Adrenal gland (tissue), 12 donors: Measurements from ENCODE around the gene CES2. TPM values are rescaled to one million over a fixed set of nuclear protein-coding genes. Genes with fewer than 3 reads are reported as not detected.

Experiments
- DNase-seq, 7 donors: peaks; one replicate each; pipeline ENCODE4 v3.0.0-alpha.2; 2019 to 2020
- H3K27ac ChIP-seq, 5 donors: fragments of 200-600 bp; sonication (generic) in 4 of 5; 1 replicate in 3 of 5; 2 replicates in 2 of 5; pipeline versions ENCODE4 v1.5.1 to v1.8.0; 2016 to 2020; ENCODE audit warnings: mild to moderate bottlenecking in 1 of 5
- H3K27me3 ChIP-seq: fragments of 200-600 bp; 2 replicates; pipeline ENCODE4 v1.8.0; 2021
- H3K36me3 ChIP-seq, 2 donors: fragments of 200-600 bp; replicated peaks in 1 of 2; 1 replicate in 1 of 2; 2 replicates in 1 of 2; pipeline versions ENCODE4 v1.5.1 to v1.8.0; 2018 to 2022
- H3K4me1 ChIP-seq, 2 donors: fragments of 200-600 bp; replicated peaks in 1 of 2; 1 replicate in 1 of 2; 2 replicates in 1 of 2; pipeline versions ENCODE4 v1.5.1 to v1.8.0; 2018 to 2021
- H3K4me3 ChIP-seq, 4 donors: fragments of 200-600 bp; sonication (generic) in 3 of 4; one replicate each; pipeline ENCODE4 v1.5.1; 2016 to 2018
- H3K9me3 ChIP-seq, 3 donors: fragments of 200-600 bp; sonication (generic) in 1 of 3; replicated peaks in 1 of 3; 1 replicate in 2 of 3; 2 replicates in 1 of 3; pipeline versions ENCODE4 v1.5.1 to v1.8.0; 2016 to 2021
- CTCF ChIP-seq, 6 experiments: fragments of 450-650 bp in 4 of 6; fragments of 200-600 bp in 2 of 6; sonication (generic) in 1 of 6; IDR thresholded peaks; 1 replicate in 5 of 6; 2 replicates in 1 of 6; pipeline versions ENCODE4 v1.5.1 to v1.8.0; 2016 to 2021; ENCODE audit warnings: antibody characterized with exemption in 6 of 6, mild to moderate bottlenecking in 2 of 6, moderate library complexity in 1 of 6
- POLR2A ChIP-seq, 2 donors: fragments of 450-650 bp; IDR thresholded peaks; one replicate each; pipeline ENCODE4 v1.6.1; 2017; ENCODE audit warnings: antibody characterized with exemption in 2 of 2, mild to moderate bottlenecking in 2 of 2, moderate library complexity in 1 of 2
- WGBS, 4 donors: extraction: QIAGEN DNeasy Blood & Tissue Kit in 2 of 4; methylation state at CpG; one replicate each; pipeline versions ENCODE4 v1.1.5 to v1.1.7; 2013 to 2017; 5-methylcytosine and 5-hydroxymethylcytosine counted together
- intact Hi-C, 2 donors: fragments of 100-400 bp; cut with DNase I; formaldehyde crosslinking; loops; one replicate each; pipeline versions ENCODE4 v1.14.1 to v1.15.0; 2022 to 2023
- polyA plus RNA-seq, 3 donors: library from polyadenylated mRNA; stranded (reverse); fragments of 200-250 nt in 2 of 3; fragments of 350-450 nt in 1 of 3; fragmentation: Illumina TruSeq in 1 of 3; extraction: RNeasy Lipid Tissue Mini Kit (QIAGEN cat#74804) in 1 of 3; gene quantifications; one replicate each; pipeline ENCODE4 v1.2.3, GENCODE V29; 2013 to 2014
- total RNA-seq, 9 donors: library from RNA; depleted of rRNA in 4 of 9; stranded (reverse); fragments of >200 nt in 4 of 9; fragments of 120-200 nt in 1 of 9; fragmentation: NEBNext Ultra II Directional in 1 of 9; extraction: Animal tissue kit (Norgen Biotek cat#: 25700) in 1 of 9; gene quantifications; one replicate each; pipeline versions ENCODE4 v1.1.0 to v1.2.4, GENCODE V29; 2013 to 2023
- donor health status: healthy with polysubstance abuse.
- donor health status: Bipolar disorder and iron deficiency.
- donor health status: DM: yes; HTN: yes; CAD: no.
- donor health status: DM: no; HTN: no; CAD: no.
- donor health status: DM: no; HTN: no; CAD: no.
- donor health status: DM: yes; HTN: yes; CAD: no.

The CES2 gene
- total and polyA plus RNA-seq, 12 donors = 25.6 to 133 (median 85.3) TPM

- Histone ChIP-seq H3K36me3 (peaks cover 0 to 17% of the 10 kb centered on the region in 2 donors), H3K4me3 (no peak overlapping the region), H3K27ac (peak overlapping the region in 1 of 5 donors; percentile 52), H3K27me3 (no peaks in the 10 kb centered on the region), H3K9me3 (no peaks in the 10 kb centered on the region), H3K4me1 (peaks cover 0 to 12% of the 10 kb centered on the region in 2 donors)
- WGBS, 4 donors = 86 to 92% (median 90%) methylated on average over 6 of the region's 6 CpGs
- DNase-seq = peak in 1 of 7 donors; percentile 65
- no peak for TF ChIP-seq CTCF (IDR thresholded peaks at IDR 0.05)
- no peak for TF ChIP-seq POLR2A (IDR thresholded peaks at IDR 0.05)
- intact Hi-C loops = no loop called here
These were observed 46.4 kb upstream of the CES2 start for GRCh38 chr16:66888647-66889615.

GRCh38 chr16:66889622-66890021, 45.7 kb upstream of the CES2 start:
- Histone ChIP-seq H3K4me3 (no peak overlapping the region), H3K4me1 (peaks cover 0 to 12% of the 10 kb centered on the region in 2 donors), H3K27me3 (no peaks in the 10 kb centered on the region), H3K27ac (no peak overlapping the region), H3K9me3 (no peaks in the 10 kb centered on the region), H3K36me3 (peaks cover 0 to 10% of the 10 kb centered on the region in 2 donors)
- intact Hi-C loops = no loop called here
- TF ChIP-seq POLR2A (IDR thresholded peaks at IDR 0.05) (no peak), CTCF (IDR thresholded peaks at IDR 0.05) (no peak)
- DNase-seq = no peak
- 67 to 78% (median 71%) methylated on average over 4 of the region's 4 CpGs for WGBS, 4 donors

GRCh38 chr16:66890799-66891198, 44.5 kb upstream of the CES2 start:
- TF ChIP-seq POLR2A (IDR thresholded peaks at IDR 0.05) (no peak), CTCF (IDR thresholded peaks at IDR 0.05) (no peak)
- intact Hi-C loops = no loop called here
- H3K4me1 ChIP-seq = peaks cover 0 to 12% of the 10 kb centered on the region in 2 donors
- no peak overlapping the region for H3K4me3 ChIP-seq
- no peaks in the 10 kb centered on the region for H3K27me3 ChIP-seq
- 84 to 91% (median 87%) methylated on average over 2 of the region's 2 CpGs for WGBS, 4 donors
- no peak for DNase-seq
- H3K27ac ChIP-seq = no peak overlapping the region
- no peaks in the 10 kb centered on the region for H3K9me3 ChIP-seq
- no peaks in the 10 kb centered on the region for H3K36me3 ChIP-seq

GRCh38 chr16:66891360-66891759, 44.0 kb upstream of the CES2 start:
- no peak for DNase-seq

More at GRCh38 chr16:66891360-66891759, 44.0 kb upstream of the CES2 start:
- no peaks in the 10 kb centered on the region for H3K27me3 ChIP-seq
- peaks cover 0 to 12% of the 10 kb centered on the region in 2 donors for H3K4me1 ChIP-seq
- H3K9me3 ChIP-seq = no peaks in the 10 kb centered on the region
- intact Hi-C loops = no loop called here
- no peak for TF ChIP-seq POLR2A (IDR thresholded peaks at IDR 0.05)
- TF ChIP-seq CTCF (IDR thresholded peaks at IDR 0.05) = no peak
- H3K36me3 ChIP-seq = no peaks in the 10 kb centered on the region
- no peak overlapping the region for H3K27ac ChIP-seq
- H3K4me3 ChIP-seq = no peak overlapping the region
- WGBS, 4 donors = 80 to 93% (median 88%) methylated on average over 4 of the region's 4 CpGs
